Activated CD4-positive, alpha-beta memory T cell treated with anti-CD3 and anti-CD28 coated beads, Interleukin-2, amount 10 ng/mL, durations not matched to agents 7 days and 5 days (primary cell): Measurements from ENCODE around the gene SPINK9. TPM values are rescaled to one million over a fixed set of nuclear protein-coding genes. Genes with fewer than 3 reads are reported as not detected.
A peak's percentile ranks its signal among the peaks of the same experiment; 100 is the strongest.
"Not testable (repeated sequence)": the region's sequence is repeated elsewhere in the genome, so short reads cannot be mapped to it uniquely, and the experiment has no call there.

Source experiments
- CTCF ChIA-PET: fragments of 350-600 bp; sonication (Branson Sonifier 250); formaldehyde crosslinking; loops from one replicate; lab custom pipeline; 2021; ENCODE audit warnings: antibody characterized with exemption, inconsistent platforms; lab: Charles Lee
- POLR2A ChIA-PET: fragments of 350-600 bp; sonication (Branson Sonifier 250); formaldehyde crosslinking; loops from one replicate; lab custom pipeline; 2021; ENCODE audit warnings: antibody characterized with exemption; lab: Charles Lee
- DNase-seq: peaks from one replicate; pipeline ENCODE4 v3.0.0-alpha.2; 2020
- H3K27ac Mint-ChIP-seq: one replicate; pipeline ENCODE4 v1.8.0; 2021; ENCODE audit warnings: mild to moderate bottlenecking, mixed read lengths
- H3K27me3 Mint-ChIP-seq: one replicate; pipeline ENCODE4 v1.8.0; 2021; ENCODE audit warnings: mixed read lengths
- H3K36me3 Mint-ChIP-seq: one replicate; pipeline ENCODE4 v1.8.0; 2021; ENCODE audit warnings: low read depth, mixed read lengths
- H3K4me1 Mint-ChIP-seq: one replicate; pipeline ENCODE4 v1.8.0; 2021; ENCODE audit warnings: mixed read lengths
- H3K4me3 Mint-ChIP-seq: one replicate; pipeline ENCODE4 v1.8.0; 2021; ENCODE audit warnings: mild to moderate bottlenecking, mixed read lengths
- H3K9me3 Mint-ChIP-seq: one replicate; pipeline ENCODE4 v1.8.0; 2021; ENCODE audit warnings: mixed read lengths
- total RNA-seq, 2 experiments: library from RNA; stranded (reverse); gene quantifications; one replicate each; pipeline ENCODE4 v1.2.3, GENCODE V29; 2021

The SPINK9 gene
- not detected for total RNA-seq

GRCh38 chr5:148335259-148335658 is at the start of gene SPINK9:
Gene SPINK9 (plus strand): TSS chr5:148335559. CDS start chr5:148335614, 55 bp downstream.
- CTCF ChIA-PET, result interaction anchor here (0.6 to 1.3 kb wide), 2 partner anchors 21 to 80 kb away, joined by 3 read pairs; no protein-coding TSS in a partner anchor
- Mint-ChIP-seq H3K27ac (no peak within 1 kb of the TSS), H3K4me1 (no peaks in the 10 kb centered on the region), H3K9me3 (no peaks in the 10 kb centered on the region), H3K4me3 (no peak within 1 kb of the TSS), H3K27me3 (no peaks in the 10 kb centered on the region), H3K36me3 (no peaks in the 10 kb centered on the region)
- no peak for DNase-seq
- POLR2A ChIA-PET, result no interaction called here

DNA sequence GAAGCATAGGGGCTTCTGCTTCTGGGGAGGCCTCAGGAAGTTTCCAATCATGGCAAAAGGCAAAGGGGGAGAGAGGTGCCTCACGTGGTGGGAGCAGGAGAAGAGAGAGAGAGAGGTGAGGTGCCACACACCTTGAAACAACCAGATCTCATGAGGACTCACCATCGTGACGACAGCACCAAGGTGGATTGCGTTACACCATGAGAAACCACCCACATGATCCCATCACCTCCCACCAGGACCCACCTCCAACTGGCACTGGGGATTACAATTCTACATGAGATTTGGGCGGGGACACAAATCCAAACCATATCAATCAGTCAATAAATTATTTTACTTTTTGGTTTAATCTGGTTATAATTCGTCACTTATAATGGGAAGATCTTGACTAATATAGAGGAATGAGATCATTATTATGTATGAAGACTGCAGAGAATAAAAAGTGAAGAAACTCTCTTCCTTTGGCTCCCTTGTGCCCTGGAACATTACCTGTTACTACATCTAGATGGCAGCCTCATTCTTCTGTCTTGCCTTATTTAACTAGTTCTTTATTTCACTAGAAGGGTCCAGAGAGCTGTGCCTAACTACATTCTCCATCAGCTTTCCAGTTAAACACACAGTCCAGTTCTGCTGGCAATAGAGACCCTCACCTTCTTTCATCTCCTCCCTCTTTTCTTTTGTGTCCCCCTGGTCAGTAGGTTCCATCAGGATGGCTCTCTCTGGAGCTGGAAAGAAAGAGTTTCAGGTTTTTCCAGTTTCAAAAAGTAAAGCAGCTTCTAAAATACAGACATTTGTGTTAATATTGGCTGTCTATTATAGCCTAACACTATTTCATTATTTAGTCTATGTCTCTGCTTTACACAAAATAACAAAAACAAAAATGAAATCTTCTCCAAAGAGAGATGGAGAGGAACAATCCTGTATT is 44.8 kb upstream of the SPINK9 start:
- DNase-seq, result no peak
- H3K9me3 Mint-ChIP-seq, result no peaks in the 10 kb centered on the region
- no peak overlapping the region for H3K27ac Mint-ChIP-seq
- POLR2A ChIA-PET, result no interaction called here
- H3K36me3 Mint-ChIP-seq, result no peaks in the 10 kb centered on the region
- no peaks in the 10 kb centered on the region for H3K4me1 Mint-ChIP-seq
- no peak overlapping the region for H3K4me3 Mint-ChIP-seq
- peaks cover 2% of the 10 kb centered on the region for H3K27me3 Mint-ChIP-seq
- CTCF ChIA-PET, result interaction anchor here (1.0 to 1.3 kb wide), 2 partner anchors 84 to 440 kb away, joined by 3 to 4 read pairs; no protein-coding TSS in a partner anchor

GRCh38 chr5:148297731-148298130 is 37.6 kb upstream of the SPINK9 start:
- no peaks in the 10 kb centered on the region for H3K36me3 Mint-ChIP-seq
- no peak for DNase-seq
- no peak overlapping the region for H3K4me3 Mint-ChIP-seq
- H3K27ac Mint-ChIP-seq, result no peak overlapping the region
- H3K9me3 Mint-ChIP-seq, result no peaks in the 10 kb centered on the region
- peaks cover 2% of the 10 kb centered on the region for H3K27me3 Mint-ChIP-seq
- no peaks in the 10 kb centered on the region for H3K4me1 Mint-ChIP-seq
- CTCF ChIA-PET, result no interaction called here
- POLR2A ChIA-PET, result no interaction called here

- ChIA-PET CTCF (no interaction called here), POLR2A (no interaction called here)
- no peak overlapping the region for H3K27ac Mint-ChIP-seq
- H3K4me1 Mint-ChIP-seq, result no peaks in the 10 kb centered on the region
- H3K36me3 Mint-ChIP-seq, result no peaks in the 10 kb centered on the region
- peaks cover 2% of the 10 kb centered on the region for H3K27me3 Mint-ChIP-seq
- peaks cover 2% of the 10 kb centered on the region for H3K9me3 Mint-ChIP-seq
- DNase-seq, result no peak
- no peak overlapping the region for H3K4me3 Mint-ChIP-seq
Observed at GRCh38 chr5:148306446-148306845, 28.9 kb upstream of the SPINK9 start.

- CTCF ChIA-PET, result no interaction called here
- DNase-seq, result no peak
- H3K36me3 Mint-ChIP-seq, result no peaks in the 10 kb centered on the region
- POLR2A ChIA-PET, result no interaction called here
- H3K4me1 Mint-ChIP-seq, result no peaks in the 10 kb centered on the region
- no peaks in the 10 kb centered on the region for H3K27me3 Mint-ChIP-seq
- H3K4me3 Mint-ChIP-seq, result no peak overlapping the region
- H3K27ac Mint-ChIP-seq, result no peak overlapping the region
- peaks cover 2% of the 10 kb centered on the region for H3K9me3 Mint-ChIP-seq
Observed at GRCh38 chr5:148309019-148309418, 26.3 kb upstream of the SPINK9 start.

- no peak overlapping the region for H3K27ac Mint-ChIP-seq
- no peak overlapping the region for H3K4me3 Mint-ChIP-seq
- CTCF ChIA-PET, result no interaction called here
- H3K4me1 Mint-ChIP-seq, result no peaks in the 10 kb centered on the region
- H3K36me3 Mint-ChIP-seq, result no peaks in the 10 kb centered on the region
- H3K27me3 Mint-ChIP-seq, result no peaks in the 10 kb centered on the region
- DNase-seq, result no peak
- POLR2A ChIA-PET, result no interaction called here
- peaks cover 2% of the 10 kb centered on the region for H3K9me3 Mint-ChIP-seq
Observed at GRCh38 chr5:148309746-148310145, 25.6 kb upstream of the SPINK9 start.

GRCh38 chr5:148311484-148311883 is 23.9 kb upstream of the SPINK9 start:
- CTCF ChIA-PET, result interaction anchor here (0.6 kb wide), 1 partner anchor 65 kb away, joined by 3 read pairs; no protein-coding TSS in a partner anchor
- POLR2A ChIA-PET, result no interaction called here
- no peak overlapping the region for H3K4me3 Mint-ChIP-seq

GRCh38 chr5:148312153-148312552 is 23.2 kb upstream of the SPINK9 start, which contains the start of gene SPINK7:
Gene SPINK7 (plus strand): TSS chr5:148312423. CDS start chr5:148312484, 61 bp downstream.
- H3K27me3 Mint-ChIP-seq, result no peaks in the 10 kb centered on the region
- no peak within 1 kb of the TSS for H3K4me3 Mint-ChIP-seq
- DNase-seq, result no peak
- H3K27ac Mint-ChIP-seq, result no peak within 1 kb of the TSS
- peaks cover 2% of the 10 kb centered on the region for H3K9me3 Mint-ChIP-seq
- no peaks in the 10 kb centered on the region for H3K36me3 Mint-ChIP-seq
- CTCF ChIA-PET, result interaction anchor here (0.6 kb wide), 1 partner anchor 64 kb away, joined by 3 read pairs; no protein-coding TSS in a partner anchor
- H3K4me1 Mint-ChIP-seq, result no peaks in the 10 kb centered on the region
- POLR2A ChIA-PET, result no interaction called here

More at GRCh38 chr5:148311484-148311883, 23.9 kb upstream of the SPINK9 start:
- Mint-ChIP-seq H3K4me1 (no peaks in the 10 kb centered on the region), H3K9me3 (peaks cover 2% of the 10 kb centered on the region), H3K36me3 (no peaks in the 10 kb centered on the region), H3K27me3 (no peaks in the 10 kb centered on the region), H3K27ac (no peak overlapping the region)
- no peak for DNase-seq

DNA sequence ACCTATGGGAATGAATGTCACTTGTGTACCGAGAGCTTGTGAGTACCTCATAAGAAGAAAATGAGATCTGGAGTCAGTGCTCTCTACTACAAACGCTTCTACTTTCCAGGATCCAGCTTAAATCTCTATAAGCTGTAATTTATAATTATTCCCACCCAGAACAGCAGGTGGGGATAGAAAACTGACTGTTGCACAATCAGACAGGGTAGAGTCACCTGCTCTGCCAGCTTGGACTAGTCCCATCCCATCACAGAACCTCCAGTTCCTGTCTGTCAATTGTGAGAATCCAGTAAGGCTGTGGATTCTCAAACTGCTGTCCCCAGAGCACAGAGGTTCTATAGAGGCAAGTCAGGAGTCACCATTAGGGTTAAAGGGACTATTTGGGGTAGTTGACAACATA is 21.2 kb upstream of the SPINK9 start:
- H3K4me1 Mint-ChIP-seq, result no peaks in the 10 kb centered on the region
- no peaks in the 10 kb centered on the region for H3K27me3 Mint-ChIP-seq
- peaks cover under 1% of the 10 kb centered on the region for H3K9me3 Mint-ChIP-seq
- H3K4me3 Mint-ChIP-seq, result no peak overlapping the region
- ChIA-PET POLR2A (no interaction called here), CTCF (interaction anchor here (1.5 kb wide), 1 partner anchor 21 kb away, joined by 3 read pairs; the partner anchor contains the start of gene SPINK9)
- no peaks in the 10 kb centered on the region for H3K36me3 Mint-ChIP-seq
- H3K27ac Mint-ChIP-seq, result no peak overlapping the region
- DNase-seq, result no peak

DNA sequence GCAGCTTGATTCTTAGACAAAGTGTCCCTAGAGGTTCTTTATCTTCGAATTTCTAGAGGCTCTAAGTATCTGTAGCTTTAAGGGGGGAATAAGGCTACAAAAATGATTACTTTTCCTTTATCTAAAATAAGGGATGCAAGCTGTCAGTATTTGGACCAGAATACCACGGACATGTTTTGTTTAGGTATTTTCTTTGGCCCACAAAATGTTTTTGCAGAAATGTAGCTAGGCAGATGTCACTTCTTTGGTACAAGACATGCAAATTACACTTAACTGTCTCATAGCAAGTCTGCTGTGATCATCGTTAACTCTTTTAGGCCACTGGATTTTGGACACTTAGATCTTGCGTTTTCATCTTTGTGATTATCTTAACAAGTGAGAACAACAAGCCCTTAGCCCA is 20.6 kb upstream of the SPINK9 start:
- H3K9me3 Mint-ChIP-seq, result no peaks in the 10 kb centered on the region
- ChIA-PET POLR2A (no interaction called here), CTCF (interaction anchor here (1.5 kb wide), 1 partner anchor 21 kb away, joined by 3 read pairs; the partner anchor contains the start of gene SPINK9)
- no peaks in the 10 kb centered on the region for H3K36me3 Mint-ChIP-seq
- no peak overlapping the region for H3K27ac Mint-ChIP-seq
- H3K27me3 Mint-ChIP-seq, result peaks cover under 1% of the 10 kb centered on the region
- peaks cover under 1% of the 10 kb centered on the region for H3K4me1 Mint-ChIP-seq
- H3K4me3 Mint-ChIP-seq, result no peak overlapping the region
- DNase-seq, result no peak

DNA sequence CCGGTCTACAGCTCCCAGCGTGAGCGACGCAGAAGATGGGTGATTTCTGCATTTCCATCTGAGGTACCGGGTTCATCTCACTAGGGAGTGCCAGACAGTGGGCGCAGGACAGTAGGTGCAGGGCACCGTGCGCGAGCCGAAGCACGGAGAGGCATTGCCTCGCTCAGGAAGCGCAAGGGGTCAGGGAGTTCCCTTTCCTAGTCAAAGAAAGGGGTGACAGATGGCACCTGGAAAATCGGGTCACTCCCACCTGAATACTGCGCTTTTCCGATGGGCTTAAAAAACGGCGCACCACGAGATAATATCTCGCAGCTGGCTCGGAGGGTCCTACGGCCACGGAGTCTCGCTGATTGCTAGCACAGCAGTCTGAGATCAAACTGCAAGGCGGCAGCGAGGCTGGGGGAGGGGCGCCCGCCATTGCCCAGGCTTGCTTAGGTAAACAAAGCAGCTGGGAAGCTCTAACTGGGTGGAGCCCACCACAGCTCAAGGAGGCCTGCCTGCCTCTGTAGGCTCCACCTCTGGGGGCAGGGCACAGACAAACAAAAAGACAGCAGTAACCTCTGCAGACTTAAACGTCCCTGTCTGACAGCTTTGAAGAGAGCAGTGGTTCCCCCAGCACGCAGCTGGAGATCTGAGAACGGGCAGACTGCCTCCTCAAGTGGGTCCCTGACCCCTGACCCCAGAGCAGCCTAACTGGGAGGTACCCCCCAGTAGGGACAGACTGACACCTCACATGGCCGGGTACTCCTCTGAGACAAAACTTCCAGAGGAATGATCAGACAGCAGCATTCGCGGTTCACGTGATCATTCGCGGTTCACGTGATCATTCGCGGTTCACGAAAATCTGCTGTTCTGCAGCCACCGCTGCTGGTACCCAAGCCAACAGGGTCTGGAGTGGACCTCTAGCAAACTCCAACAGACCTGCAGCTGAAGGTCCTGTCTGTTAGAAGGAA is 15.1 kb upstream of the SPINK9 start:
- DNase-seq, CTCF ChIA-PET, POLR2A ChIA-PET, H3K36me3 Mint-ChIP-seq, H3K9me3 Mint-ChIP-seq, H3K27me3 Mint-ChIP-seq, H3K27ac Mint-ChIP-seq, H3K4me1 Mint-ChIP-seq: not testable (repeated sequence)
- H3K4me3 Mint-ChIP-seq, result peak overlapping the region; percentile 57

DNA sequence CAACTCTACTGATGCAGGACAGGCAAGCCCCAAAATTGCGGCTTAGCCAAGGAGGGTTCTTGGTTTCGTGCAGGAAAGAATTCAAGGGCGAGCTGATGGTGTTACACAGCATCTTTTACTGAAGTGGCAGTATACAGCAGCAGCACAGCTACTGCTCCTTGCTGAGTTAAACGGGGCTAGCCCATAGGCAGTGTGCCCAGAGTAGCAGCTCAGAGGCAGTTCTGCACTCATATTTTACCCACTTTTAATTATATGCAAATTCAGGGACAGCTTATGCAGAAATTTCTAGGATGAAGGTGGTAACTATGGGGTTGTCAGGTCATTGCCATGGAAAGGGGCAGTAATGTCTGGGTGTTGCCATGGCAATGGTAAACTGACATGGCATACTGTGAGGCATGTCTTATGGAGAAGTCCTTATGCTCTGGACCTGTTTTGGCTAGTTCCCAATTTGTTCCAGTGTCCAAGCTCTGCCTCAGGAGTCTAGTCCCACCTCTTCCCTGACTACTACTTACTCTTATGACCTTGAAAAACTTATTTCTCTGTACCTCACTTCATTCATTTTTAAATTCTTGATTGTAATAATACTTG is 2.0 kb upstream of the SPINK9 start:
- CTCF ChIA-PET, result no interaction called here
- no peak overlapping the region for H3K4me3 Mint-ChIP-seq
- H3K9me3 Mint-ChIP-seq, result peaks cover 5% of the 10 kb centered on the region
- H3K27ac Mint-ChIP-seq, result no peak overlapping the region
- no peak for DNase-seq
- H3K36me3 Mint-ChIP-seq, result no peaks in the 10 kb centered on the region
- POLR2A ChIA-PET, result no interaction called here
- H3K27me3 Mint-ChIP-seq, result no peaks in the 10 kb centered on the region
- no peaks in the 10 kb centered on the region for H3K4me1 Mint-ChIP-seq
